ENCODE results near the gene ACBD6.

ACBD6 gene

GRCh38 chr1:180502361-180503279 lies at the start of gene ACBD6 (continued):
- TF ChIP-seq ZNF16 (tag by site-specific recombination; IDR thresholded peaks at IDR 0.05; ENCODE audit: low read depth): no peak
- peak; percentile 47 for TF ChIP-seq GLIS1 (tag by site-specific recombination; IDR thresholded peaks at IDR 0.05)
- TF ChIP-seq ZNF37A (tag by site-specific recombination; IDR thresholded peaks at IDR 0.05): no peak
- 0 out of 2 replicates have a peak, but pooled peaks have one; percentile 15 for TF ChIP-seq RBAK (tag by site-specific recombination; IDR thresholded peaks at IDR 0.05)
- no peak for TF ChIP-seq ZNF747 (tag by site-specific recombination; IDR thresholded peaks at IDR 0.05)
- TF ChIP-seq SP7 (tag by site-specific recombination; IDR thresholded peaks at IDR 0.05): peak; percentile 80
- TF ChIP-seq HOXD13 (CRISPR knock-in tag; IDR thresholded peaks at IDR 0.05; ENCODE audit: borderline replicate concordance): no peak
- TF ChIP-seq PRDM10 (tag by site-specific recombination; IDR thresholded peaks at IDR 0.05): peak; percentile 97
- TF ChIP-seq HIC1 (tag by site-specific recombination; IDR thresholded peaks at IDR 0.05): peak; percentile 92
- no peak; the same call in 1 of the 2 replicates for TF ChIP-seq MYNN (tag by site-specific recombination; IDR thresholded peaks at IDR 0.05; ENCODE audit: borderline replicate concordance)
- TF ChIP-seq ZNF658 (tag by site-specific recombination; IDR thresholded peaks at IDR 0.05): no peak
- 0 out of 2 replicates have a peak, but pooled peaks have one; percentile 39 for TF ChIP-seq ZNF623 (tag by site-specific recombination; IDR thresholded peaks at IDR 0.05)
- TF ChIP-seq ZNF266 (tag by site-specific recombination; IDR thresholded peaks at IDR 0.05; ENCODE audit: low read depth): no peak
- TF ChIP-seq ZBTB1 (tag by site-specific recombination; IDR thresholded peaks at IDR 0.05): 0 out of 2 replicates have a peak, but pooled peaks have one; percentile 9
- TF ChIP-seq ZNF660 (tag by site-specific recombination; IDR thresholded peaks at IDR 0.05): peak; percentile 94
- TF ChIP-seq ZNF449 (tag by site-specific recombination; IDR thresholded peaks at IDR 0.05): peak; percentile 72
- no peak for TF ChIP-seq ZNF169 (tag by site-specific recombination; IDR thresholded peaks at IDR 0.05)
- 0 out of 2 replicates have a peak, but pooled peaks have one; percentile 45 for TF ChIP-seq ZNF664 (tag by site-specific recombination; IDR thresholded peaks at IDR 0.05)
- TF ChIP-seq ZNF121 (tag by site-specific recombination; IDR thresholded peaks at IDR 0.05): peak; percentile 73; the same call in 1 of the 2 replicates
- 0 out of 2 replicates have a peak, but pooled peaks have one; percentile 40 for TF ChIP-seq ZNF19 (tag by site-specific recombination; IDR thresholded peaks at IDR 0.05; ENCODE audit: low read depth)
- 0 out of 2 replicates have a peak, but pooled peaks have one; percentile 23 for TF ChIP-seq FEZF1 (tag by site-specific recombination; IDR thresholded peaks at IDR 0.05)
- no peak for TF ChIP-seq ZNF843 (tag by site-specific recombination; IDR thresholded peaks at IDR 0.05)
- no peak for TF ChIP-seq ZNF707 (tag by site-specific recombination; IDR thresholded peaks at IDR 0.05)
- TF ChIP-seq ZNF488 (tag by site-specific recombination; IDR thresholded peaks at IDR 0.05): no peak
- no peak for TF ChIP-seq ZNF221 (tag by site-specific recombination; IDR thresholded peaks at IDR 0.05; ENCODE audit: borderline replicate concordance)
- TF ChIP-seq SP3 (tag by site-specific recombination; IDR thresholded peaks at IDR 0.05): peak; percentile 62
- TF ChIP-seq PRDM4 (tag by site-specific recombination; IDR thresholded peaks at IDR 0.05): peak; percentile 41; the same call in 1 of the 2 replicates
- no peak for TF ChIP-seq ZNF354C (tag by site-specific recombination; IDR thresholded peaks at IDR 0.05; ENCODE audit: borderline replicate concordance, low read depth)
- no peak for TF ChIP-seq ZNF548 (tag by site-specific recombination; IDR thresholded peaks at IDR 0.05)

Data from HEK293 (cell line).